Vagina (tissue), 2 donors: Measurements from ENCODE around the gene KCND1.

ENCODE experiments used
- POLR2A ChIP-seq, 2 donors: fragments of 450-650 bp; IDR thresholded peaks; one replicate each; pipeline ENCODE4 v1.6.1; 2017; ENCODE audit warnings: antibody characterized with exemption in 2 of 2, mild to moderate bottlenecking in 2 of 2, moderate library complexity in 2 of 2
- POLR2AphosphoS5 ChIP-seq, 2 donors: sonication (generic); formaldehyde crosslinking; IDR thresholded peaks; one replicate each; pipeline ENCODE4 v1.9.0; 2017; ENCODE audit warnings: antibody characterized with exemption in 2 of 2, mild to moderate bottlenecking in 2 of 2, low read depth in 1 of 2; ENCODE audit not compliant: insufficient read depth in 1 of 2
- TF ChIP-seq, protein P1 (sequence below), 3 experiments: fragments of 450-650 bp in 2 of 3; fragments of 200-600 bp in 1 of 3; sonication (generic) in 1 of 3; IDR thresholded peaks; one replicate each; pipeline ENCODE4 v1.5.1; 2017 to 2019; ENCODE audit warnings: antibody characterized with exemption in 3 of 3, mild to moderate bottlenecking in 2 of 3, moderate library complexity in 2 of 3

DNA sequence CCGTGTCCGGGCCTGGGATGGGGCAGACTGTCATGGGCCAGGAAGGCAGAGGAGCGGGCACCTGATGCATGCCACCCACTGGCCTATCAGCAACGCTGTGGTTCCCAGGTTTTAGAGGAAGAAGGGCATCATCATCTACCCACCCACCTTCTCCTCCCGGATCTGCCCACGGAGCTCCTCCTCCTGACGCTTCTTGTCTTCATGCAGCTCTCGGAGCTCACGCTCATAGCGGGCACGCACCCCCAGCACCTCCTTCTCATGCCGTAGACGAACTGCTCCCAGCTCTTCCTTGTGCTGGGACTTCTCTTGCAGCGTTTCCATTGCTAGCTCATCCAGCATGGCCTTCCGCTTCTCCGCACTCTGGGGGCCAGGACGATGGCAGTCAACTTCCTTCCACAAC lies 11.4 kb upstream of the KCND1 start:
- TF ChIP-seq POLR2A (IDR thresholded peaks at IDR 0.05): no peak
- TF ChIP-seq, protein P1, sequence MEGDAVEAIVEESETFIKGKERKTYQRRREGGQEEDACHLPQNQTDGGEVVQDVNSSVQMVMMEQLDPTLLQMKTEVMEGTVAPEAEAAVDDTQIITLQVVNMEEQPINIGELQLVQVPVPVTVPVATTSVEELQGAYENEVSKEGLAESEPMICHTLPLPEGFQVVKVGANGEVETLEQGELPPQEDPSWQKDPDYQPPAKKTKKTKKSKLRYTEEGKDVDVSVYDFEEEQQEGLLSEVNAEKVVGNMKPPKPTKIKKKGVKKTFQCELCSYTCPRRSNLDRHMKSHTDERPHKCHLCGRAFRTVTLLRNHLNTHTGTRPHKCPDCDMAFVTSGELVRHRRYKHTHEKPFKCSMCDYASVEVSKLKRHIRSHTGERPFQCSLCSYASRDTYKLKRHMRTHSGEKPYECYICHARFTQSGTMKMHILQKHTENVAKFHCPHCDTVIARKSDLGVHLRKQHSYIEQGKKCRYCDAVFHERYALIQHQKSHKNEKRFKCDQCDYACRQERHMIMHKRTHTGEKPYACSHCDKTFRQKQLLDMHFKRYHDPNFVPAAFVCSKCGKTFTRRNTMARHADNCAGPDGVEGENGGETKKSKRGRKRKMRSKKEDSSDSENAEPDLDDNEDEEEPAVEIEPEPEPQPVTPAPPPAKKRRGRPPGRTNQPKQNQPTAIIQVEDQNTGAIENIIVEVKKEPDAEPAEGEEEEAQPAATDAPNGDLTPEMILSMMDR (IDR thresholded peaks at IDR 0.05): no peak
- TF ChIP-seq POLR2AphosphoS5 (IDR thresholded peaks at IDR 0.05; ENCODE audit: insufficient read depth in 1 of 2, low read depth in 1 of 2): no peak
